ENCODE results near the gene E2F1.

E2F1 gene

GRCh38 chr20:33673410-33674293 is 12.5 kb downstream of the E2F1 start:
- peak in 2 of 56 donors; percentile 20 to 67 for DNase-seq

GRCh38 chr20:33673114-33673409 is 13.1 kb downstream of the E2F1 start:
- DNase-seq = no peak

- DNase-seq = no peak
Observed at GRCh38 chr20:33672426-33673113, 13.6 kb downstream of the E2F1 start.

- DNase-seq = no peak
Observed at GRCh38 chr20:33671573-33672288, 14.5 kb downstream of the E2F1 start.

GRCh38 chr20:33670715-33671499 is 15.3 kb downstream of the E2F1 start:
- no peak for DNase-seq

GRCh38 chr20:33669873-33670640 is 16.1 kb downstream of the E2F1 start:
- DNase-seq = peak in 1 of 56 donors; percentile 15

GRCh38 chr20:33669224-33669623 is 17.0 kb downstream of the E2F1 start:
- DNase-seq = no peak

- DNase-seq = no peak
Observed at GRCh38 chr20:33668466-33669155, 17.6 kb downstream of the E2F1 start.

GRCh38 chr20:33667676-33668465 is 18.3 kb downstream of the E2F1 start:
- peak in 49 of 56 donors; percentile 16 to 79 (median 60) for DNase-seq

GRCh38 chr20:33667245-33667675 is 18.9 kb downstream of the E2F1 start:
- DNase-seq = peak in 29 of 56 donors; percentile 23 to 71 (median 48)

GRCh38 chr20:33666293-33667244 is 19.6 kb downstream of the E2F1 start, which contains the start of gene ACTL10:
TSS of gene ACTL10 (plus strand) at chr20:33666943. CDS start at chr20:33667498, 555 bp downstream.
- peak; percentile 23 to 98 (median 87) for DNase-seq

GRCh38 chr20:33664762-33665144 is 21.4 kb downstream of the E2F1 start:
- DNase-seq = no peak

GRCh38 chr20:33664085-33664761 is 22.0 kb downstream of the E2F1 start:
- DNase-seq = no peak

GRCh38 chr20:33663161-33664084 is 22.8 kb downstream of the E2F1 start:
- peak in 52 of 56 donors; percentile 13 to 84 (median 64) for DNase-seq

GRCh38 chr20:33662172-33662571 is 24.0 kb downstream of the E2F1 start, which contains the start of gene C20orf144:
TSS of gene C20orf144 (plus strand) at chr20:33662327. CDS start at chr20:33662346, 19 bp downstream.
- no peak for DNase-seq

GRCh38 chr20:33660685-33661058 is 25.5 kb downstream of the E2F1 start:
- no peak for DNase-seq

Measured in nucleus accumbens (tissue), 56 donors.